Keratinocyte (primary cell): Measurements from ENCODE around the gene RAMACL. TPM values are rescaled to one million over a fixed set of nuclear protein-coding genes. Genes with fewer than 3 reads are reported as not detected.

Source experiments
- DNase-seq: peaks from one replicate; pipeline ENCODE4 v3.0.0-alpha.2; 2011; ENCODE audit warnings: low read depth, missing footprints, low spot score
- FAIRE-seq: peaks from 2 replicates; lab custom pipeline; 2011; peaks lifted over from hg19 to GRCh38; lab: Jason Lieb, UNC
- H2AFZ ChIP-seq: 2 replicates; pipeline ENCODE4 v1.6.0; 2012; ENCODE audit warnings: low read length, control low read depth, inconsistent platforms; ENCODE audit not compliant: control insufficient read depth
- H3K27ac ChIP-seq: 2 replicates; pipeline ENCODE4 v1.5.1; 2011; ENCODE audit warnings: low read length; ENCODE audit not compliant: control insufficient read depth, insufficient read depth
- H3K27me3 ChIP-seq: 3 replicates; pipeline ENCODE4 v1.6.0; 2011; ENCODE audit warnings: low read length; ENCODE audit not compliant: control insufficient read depth, insufficient read depth; ENCODE audit errors: extremely low read depth
- H3K36me3 ChIP-seq, 2 experiments: 2 replicates in 1 of 2; 3 replicates in 1 of 2; pipeline ENCODE4 v1.5.1; 2011; ENCODE audit warnings: low read length in 2 of 2, mild to moderate bottlenecking in 1 of 2; ENCODE audit not compliant: control insufficient read depth in 2 of 2, insufficient read depth in 2 of 2; ENCODE audit errors: extremely low read depth in 1 of 2
- H3K4me1 ChIP-seq: 3 replicates; pipeline ENCODE4 v1.5.1; 2011; ENCODE audit warnings: low read length; ENCODE audit not compliant: control insufficient read depth, insufficient read depth; ENCODE audit errors: extremely low read depth
- H3K4me2 ChIP-seq: 3 replicates; pipeline ENCODE4 v1.6.0; 2011; ENCODE audit warnings: low read depth, low read length; ENCODE audit not compliant: control insufficient read depth, insufficient read depth; ENCODE audit errors: extremely low read depth
- H3K4me3 ChIP-seq, 3 experiments: fragments of 200-600 bp in 1 of 3; sonication (generic) in 1 of 3; 2 replicates in 2 of 3; 3 replicates in 1 of 3; pipeline ENCODE4 v1.5.1; 2011 to 2016; ENCODE audit warnings: low read length in 3 of 3, mild to moderate bottlenecking in 3 of 3, control low read depth in 2 of 3, inconsistent platforms in 1 of 3, low read depth in 1 of 3, mixed read lengths in 1 of 3, mixed run types in 1 of 3, moderate library complexity in 1 of 3; ENCODE audit not compliant: control insufficient read depth in 2 of 3, insufficient read depth in 2 of 3; ENCODE audit errors: extremely low read depth in 1 of 3
- H3K79me2 ChIP-seq: 2 replicates; pipeline ENCODE4 v1.6.0; 2012; ENCODE audit warnings: low read length; ENCODE audit not compliant: control insufficient read depth, insufficient read depth
- H3K9ac ChIP-seq: 3 replicates; pipeline ENCODE4 v1.6.0; 2011; ENCODE audit warnings: low read length; ENCODE audit not compliant: control insufficient read depth, insufficient read depth; ENCODE audit errors: extremely low read depth
- H3K9me1 ChIP-seq: 3 replicates; pipeline ENCODE4 v1.6.0; 2011; ENCODE audit warnings: low read length; ENCODE audit not compliant: control insufficient read depth, insufficient read depth; ENCODE audit errors: extremely low read depth
- H3K9me3 ChIP-seq: 2 replicates; pipeline ENCODE4 v1.5.1; 2012; ENCODE audit warnings: low read depth, low read length; ENCODE audit not compliant: control insufficient read depth
- H4K20me1 ChIP-seq: 3 replicates; pipeline ENCODE4 v1.6.0; 2011; ENCODE audit warnings: low read length; ENCODE audit not compliant: control insufficient read depth, insufficient read depth; ENCODE audit errors: extremely low read depth
- EZH2 ChIP-seq: IDR thresholded peaks from one replicate; pipeline ENCODE4 v1.6.1; 2012; ENCODE audit warnings: inconsistent platforms, mild to moderate bottlenecking, low read length, moderate library complexity
- dilution Hi-C: fragments of 300-500 bp; cut with MboI; formaldehyde crosslinking; loops from one replicate; pipeline ENCODE4 v1.7.0; 2020; ENCODE audit warnings: low sequenced_read_pairs; ENCODE audit not compliant: extremely low pct_ligation_motif_present
- polyA plus RNA-seq, 5 experiments: library from polyadenylated mRNA; depleted of rRNA in 3 of 5; stranded (reverse) in 3 of 5; stranded (forward) in 1 of 5; unstranded in 1 of 5; fragments of >200 nt; gene quantifications; 1 replicate in 1 of 5; 2 replicates in 3 of 5; 3 replicates in 1 of 5; pipeline versions ENCODE4 v1.2.1 to v1.2.3, GENCODE V29; 2011 to 2012; ENCODE audit warnings: missing spikeins in 2 of 5, low read depth in 1 of 5, low replicate concordance in 1 of 5
- TF ChIP-seq, protein P1 (sequence below), 3 experiments: IDR thresholded peaks in 1 of 3; conservative IDR thresholded peaks in 1 of 3; optimal IDR thresholded peaks in 1 of 3; 2 replicates in 2 of 3; 3 replicates in 1 of 3; pipeline versions ENCODE3 to v1.5.1; 2011; ENCODE audit warnings: low read length in 3 of 3, mild to moderate bottlenecking in 3 of 3, moderate library complexity in 2 of 3, control low read depth in 1 of 3, inconsistent platforms in 1 of 3; ENCODE audit not compliant: insufficient read depth in 2 of 3; ENCODE audit errors: extremely low read depth in 1 of 3

Gene RAMACL
- polyA plus RNA-seq, 1 donor (not counting 4 experiments of a cell fraction or from before 2014, with no cell fraction given) = 5.3 TPM

GRCh38 chr6:166598441-166599138 lies 12.1 kb upstream of the RAMACL start:
- no peaks in the 10 kb centered on the region for H3K9me3 ChIP-seq
- peaks cover 0 to 3% of the 10 kb centered on the region in 2 experiments for H3K36me3 ChIP-seq
- TF ChIP-seq, protein P1, sequence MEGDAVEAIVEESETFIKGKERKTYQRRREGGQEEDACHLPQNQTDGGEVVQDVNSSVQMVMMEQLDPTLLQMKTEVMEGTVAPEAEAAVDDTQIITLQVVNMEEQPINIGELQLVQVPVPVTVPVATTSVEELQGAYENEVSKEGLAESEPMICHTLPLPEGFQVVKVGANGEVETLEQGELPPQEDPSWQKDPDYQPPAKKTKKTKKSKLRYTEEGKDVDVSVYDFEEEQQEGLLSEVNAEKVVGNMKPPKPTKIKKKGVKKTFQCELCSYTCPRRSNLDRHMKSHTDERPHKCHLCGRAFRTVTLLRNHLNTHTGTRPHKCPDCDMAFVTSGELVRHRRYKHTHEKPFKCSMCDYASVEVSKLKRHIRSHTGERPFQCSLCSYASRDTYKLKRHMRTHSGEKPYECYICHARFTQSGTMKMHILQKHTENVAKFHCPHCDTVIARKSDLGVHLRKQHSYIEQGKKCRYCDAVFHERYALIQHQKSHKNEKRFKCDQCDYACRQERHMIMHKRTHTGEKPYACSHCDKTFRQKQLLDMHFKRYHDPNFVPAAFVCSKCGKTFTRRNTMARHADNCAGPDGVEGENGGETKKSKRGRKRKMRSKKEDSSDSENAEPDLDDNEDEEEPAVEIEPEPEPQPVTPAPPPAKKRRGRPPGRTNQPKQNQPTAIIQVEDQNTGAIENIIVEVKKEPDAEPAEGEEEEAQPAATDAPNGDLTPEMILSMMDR (optimal IDR thresholded peaks at IDR 0.05 in 1 of 3, IDR thresholded peaks at IDR 0.05 in 1 of 3, conservative IDR thresholded peaks at IDR 0.05 in 1 of 3; ENCODE audit: extremely low read depth in 1 of 3, insufficient read depth in 2 of 3, low read length in 3 of 3) = no peak
- TF ChIP-seq EZH2 = no peak
- H3K4me2 ChIP-seq = no peak overlapping the region
- peaks cover 4% of the 10 kb centered on the region for H4K20me1 ChIP-seq
- H3K27me3 ChIP-seq = peaks cover 3% of the 10 kb centered on the region
- DNase-seq (no peak), FAIRE-seq (no peak)
- H3K27ac ChIP-seq = no peak overlapping the region
- no peak overlapping the region for H3K4me3 ChIP-seq
- dilution Hi-C loops = no loop called here
- H3K79me2 ChIP-seq = peaks cover 2% of the 10 kb centered on the region
- H2AFZ ChIP-seq = no peak overlapping the region
- H3K9ac ChIP-seq = no peak overlapping the region
- no peaks in the 10 kb centered on the region for H3K9me1 ChIP-seq
- no peaks in the 10 kb centered on the region for H3K4me1 ChIP-seq

- Histone ChIP-seq H3K79me2 (peaks cover 2% of the 10 kb centered on the region), H3K27ac (no peak overlapping the region), H3K27me3 (peaks cover 3% of the 10 kb centered on the region), H3K4me2 (no peak overlapping the region), H2AFZ (no peak overlapping the region), H3K4me1 (no peaks in the 10 kb centered on the region), H4K20me1 (peaks cover 4% of the 10 kb centered on the region), H3K9me3 (no peaks in the 10 kb centered on the region), H3K4me3 (no peak overlapping the region), H3K36me3 (peaks cover 0 to 3% of the 10 kb centered on the region in 2 experiments), H3K9me1 (no peaks in the 10 kb centered on the region), H3K9ac (no peak overlapping the region)
- dilution Hi-C loops = no loop called here
- FAIRE-seq = no peak
- DNase-seq = no peak
- TF ChIP-seq, protein P1 (optimal IDR thresholded peaks at IDR 0.05 in 1 of 3, IDR thresholded peaks at IDR 0.05 in 1 of 3, conservative IDR thresholded peaks at IDR 0.05 in 1 of 3; ENCODE audit: extremely low read depth in 1 of 3, insufficient read depth in 2 of 3, low read length in 3 of 3) = no peak
- TF ChIP-seq EZH2 = no peak
These were observed 11.4 kb upstream of the RAMACL start for GRCh38 chr6:166597711-166598440.
